NK-92 (cell line): ENCODE measurements around the gene SUPT4H1.

Experiments
- DNase-seq: peaks from one replicate; lab custom pipeline; 2025; ENCODE audit not compliant: unreplicated experiment; lab: John Stamatoyannopoulos, UW

SUPT4H1 gene

GRCh38 chr17:58330997-58331814, 20.8 kb downstream of the SUPT4H1 start:
- no peak for DNase-seq

GRCh38 chr17:58330538-58330996, 21.4 kb downstream of the SUPT4H1 start:
- DNase-seq, result no peak

GRCh38 chr17:58329810-58330537, 22.0 kb downstream of the SUPT4H1 start:
- no peak for DNase-seq

GRCh38 chr17:58329035-58329809, 22.8 kb downstream of the SUPT4H1 start:
- no peak for DNase-seq

GRCh38 chr17:58328195-58329034, 23.6 kb downstream of the SUPT4H1 start, which contains the start of gene TSPOAP1:
Gene TSPOAP1, minus strand, starts transcription at chr17:58328795. Its CDS starts 875 bp downstream, at chr17:58327920.
- DNase-seq, result no peak

GRCh38 chr17:58327363-58328194, 24.4 kb downstream of the SUPT4H1 start:
- DNase-seq, result no peak

GRCh38 chr17:58326609-58327362, 25.2 kb downstream of the SUPT4H1 start:
- no peak for DNase-seq

- no peak for DNase-seq
Observed at GRCh38 chr17:58325976-58326468, 26.0 kb downstream of the SUPT4H1 start.

GRCh38 chr17:58325289-58325726, 26.7 kb downstream of the SUPT4H1 start:
- DNase-seq, result no peak

GRCh38 chr17:58324409-58325288, 27.4 kb downstream of the SUPT4H1 start:
- no peak for DNase-seq

GRCh38 chr17:58324056-58324408, 28.0 kb downstream of the SUPT4H1 start:
- DNase-seq, result no peak

GRCh38 chr17:58323366-58324055, 28.5 kb downstream of the SUPT4H1 start:
- DNase-seq, result no peak

GRCh38 chr17:58322581-58323185, 29.3 kb downstream of the SUPT4H1 start:
- no peak for DNase-seq

- DNase-seq, result no peak
Observed at GRCh38 chr17:58321571-58322525, 30.2 kb downstream of the SUPT4H1 start.

GRCh38 chr17:58320570-58321323, 31.3 kb downstream of the SUPT4H1 start:
- no peak for DNase-seq
